IPS-15b (cell line): ENCODE results near the gene GDAP2.

Source experiments
- H3K27me3 ChIP-seq: one replicate; pipeline ENCODE4 v1.6.1; 2013; ENCODE audit warnings: low read length; ENCODE audit not compliant: control insufficient read depth, insufficient read depth
- H3K36me3 ChIP-seq: one replicate; pipeline ENCODE4 v1.6.1; 2013; ENCODE audit warnings: low read length; ENCODE audit not compliant: control insufficient read depth, insufficient read depth
- H3K4me1 ChIP-seq: one replicate; pipeline ENCODE4 v1.6.1; 2013; ENCODE audit warnings: mild to moderate bottlenecking, low read length; ENCODE audit not compliant: control insufficient read depth, insufficient read depth
- H3K4me3 ChIP-seq: one replicate; pipeline ENCODE4 v1.5.1; 2013; ENCODE audit warnings: low read depth, low read length
- H3K9ac ChIP-seq: one replicate; pipeline ENCODE4 v1.6.1; 2013; ENCODE audit warnings: low read depth, mild to moderate bottlenecking, low read length
- H3K9me3 ChIP-seq: one replicate; pipeline ENCODE4 v1.6.1; 2013; ENCODE audit warnings: mild to moderate bottlenecking, low read length; ENCODE audit not compliant: control insufficient read depth, insufficient read depth

GDAP2 gene

GRCh38 chr1:117834416-117834815, 95.0 kb downstream of the GDAP2 start:
- Histone ChIP-seq H3K9ac (no peak overlapping the region), H3K27me3 (no peaks in the 10 kb centered on the region), H3K36me3 (no peaks in the 10 kb centered on the region)

GRCh38 chr1:117832453-117832852, 97.0 kb downstream of the GDAP2 start:
- H3K4me3 ChIP-seq: no peak overlapping the region
- H3K4me1 ChIP-seq: peaks cover 3% of the 10 kb centered on the region
- H3K9ac ChIP-seq: no peak overlapping the region
- no peaks in the 10 kb centered on the region for H3K9me3 ChIP-seq
- H3K36me3 ChIP-seq: no peaks in the 10 kb centered on the region
- H3K27me3 ChIP-seq: no peaks in the 10 kb centered on the region

More at GRCh38 chr1:117834416-117834815, 95.0 kb downstream of the GDAP2 start:
- peaks cover 3% of the 10 kb centered on the region for H3K4me1 ChIP-seq
- H3K9me3 ChIP-seq: no peaks in the 10 kb centered on the region
- H3K4me3 ChIP-seq: no peak overlapping the region

GRCh38 chr1:117830222-117830621, 99.2 kb downstream of the GDAP2 start:
- H3K4me1 ChIP-seq: peaks cover 3% of the 10 kb centered on the region
- H3K4me3 ChIP-seq: no peak overlapping the region
- H3K36me3 ChIP-seq: no peaks in the 10 kb centered on the region
- no peaks in the 10 kb centered on the region for H3K27me3 ChIP-seq
- H3K9me3 ChIP-seq: no peaks in the 10 kb centered on the region
- no peak overlapping the region for H3K9ac ChIP-seq

GRCh38 chr1:117828201-117828600, 101.2 kb downstream of the GDAP2 start:
- H3K9me3 ChIP-seq: no peaks in the 10 kb centered on the region
- H3K4me1 ChIP-seq: peaks cover 3% of the 10 kb centered on the region
- no peaks in the 10 kb centered on the region for H3K27me3 ChIP-seq
- H3K36me3 ChIP-seq: no peaks in the 10 kb centered on the region
- H3K4me3 ChIP-seq: no peak overlapping the region
- H3K9ac ChIP-seq: no peak overlapping the region

- no peaks in the 10 kb centered on the region for H3K36me3 ChIP-seq
- no peak overlapping the region for H3K4me3 ChIP-seq
- H3K9ac ChIP-seq: no peak overlapping the region
- H3K9me3 ChIP-seq: no peaks in the 10 kb centered on the region
- no peaks in the 10 kb centered on the region for H3K4me1 ChIP-seq
- H3K27me3 ChIP-seq: no peaks in the 10 kb centered on the region
These were observed 102.8 kb downstream of the GDAP2 start for GRCh38 chr1:117826540-117827078.

GRCh38 chr1:117826119-117826518, 103.3 kb downstream of the GDAP2 start:
- Histone ChIP-seq H3K9ac (no peak overlapping the region), H3K9me3 (no peaks in the 10 kb centered on the region), H3K27me3 (no peaks in the 10 kb centered on the region), H3K4me1 (no peaks in the 10 kb centered on the region), H3K36me3 (no peaks in the 10 kb centered on the region), H3K4me3 (no peak overlapping the region)

- Histone ChIP-seq H3K4me3 (no peak overlapping the region), H3K36me3 (no peaks in the 10 kb centered on the region), H3K4me1 (no peaks in the 10 kb centered on the region), H3K27me3 (no peaks in the 10 kb centered on the region), H3K9me3 (no peaks in the 10 kb centered on the region), H3K9ac (no peak overlapping the region)
These were observed 104.0 kb downstream of the GDAP2 start for GRCh38 chr1:117825414-117825813.

- Histone ChIP-seq H3K4me1 (no peaks in the 10 kb centered on the region), H3K9me3 (no peaks in the 10 kb centered on the region), H3K9ac (no peak overlapping the region), H3K36me3 (no peaks in the 10 kb centered on the region), H3K27me3 (no peaks in the 10 kb centered on the region), H3K4me3 (no peak overlapping the region)
These were observed 104.8 kb downstream of the GDAP2 start for GRCh38 chr1:117824616-117825015.

GRCh38 chr1:117821774-117822482, 107.5 kb downstream of the GDAP2 start:
- Histone ChIP-seq H3K9ac (no peak overlapping the region), H3K4me3 (no peak overlapping the region), H3K4me1 (no peaks in the 10 kb centered on the region), H3K9me3 (no peaks in the 10 kb centered on the region), H3K36me3 (no peaks in the 10 kb centered on the region), H3K27me3 (no peaks in the 10 kb centered on the region)

GRCh38 chr1:117821382-117821755, 108.1 kb downstream of the GDAP2 start:
- Histone ChIP-seq H3K4me3 (no peak overlapping the region), H3K4me1 (no peaks in the 10 kb centered on the region), H3K9ac (no peak overlapping the region), H3K9me3 (no peaks in the 10 kb centered on the region), H3K27me3 (no peaks in the 10 kb centered on the region), H3K36me3 (no peaks in the 10 kb centered on the region)

- no peaks in the 10 kb centered on the region for H3K4me1 ChIP-seq
- H3K4me3 ChIP-seq: no peak overlapping the region
- H3K9ac ChIP-seq: no peak overlapping the region
- no peaks in the 10 kb centered on the region for H3K9me3 ChIP-seq
- no peaks in the 10 kb centered on the region for H3K27me3 ChIP-seq
- H3K36me3 ChIP-seq: no peaks in the 10 kb centered on the region
These were observed 108.6 kb downstream of the GDAP2 start for GRCh38 chr1:117820694-117821381.

- H3K4me3 ChIP-seq: no peak overlapping the region
- H3K4me1 ChIP-seq: no peaks in the 10 kb centered on the region
- no peaks in the 10 kb centered on the region for H3K36me3 ChIP-seq
- no peaks in the 10 kb centered on the region for H3K9me3 ChIP-seq
- H3K27me3 ChIP-seq: no peaks in the 10 kb centered on the region
- H3K9ac ChIP-seq: no peak overlapping the region
These were observed 109.3 kb downstream of the GDAP2 start for GRCh38 chr1:117820096-117820495.
